GM21528 (cell line): ENCODE data around the gene MED27.

Experiments
- ATAC-seq: cut with Tn5 transposase; IDR thresholded peaks from one replicate; pipeline ENCODE4 v1.9.1; 2021; ENCODE audit warnings: mild to moderate bottlenecking, moderate library complexity; ENCODE audit not compliant: unreplicated experiment, low FRiP score

The MED27 gene

DNA sequence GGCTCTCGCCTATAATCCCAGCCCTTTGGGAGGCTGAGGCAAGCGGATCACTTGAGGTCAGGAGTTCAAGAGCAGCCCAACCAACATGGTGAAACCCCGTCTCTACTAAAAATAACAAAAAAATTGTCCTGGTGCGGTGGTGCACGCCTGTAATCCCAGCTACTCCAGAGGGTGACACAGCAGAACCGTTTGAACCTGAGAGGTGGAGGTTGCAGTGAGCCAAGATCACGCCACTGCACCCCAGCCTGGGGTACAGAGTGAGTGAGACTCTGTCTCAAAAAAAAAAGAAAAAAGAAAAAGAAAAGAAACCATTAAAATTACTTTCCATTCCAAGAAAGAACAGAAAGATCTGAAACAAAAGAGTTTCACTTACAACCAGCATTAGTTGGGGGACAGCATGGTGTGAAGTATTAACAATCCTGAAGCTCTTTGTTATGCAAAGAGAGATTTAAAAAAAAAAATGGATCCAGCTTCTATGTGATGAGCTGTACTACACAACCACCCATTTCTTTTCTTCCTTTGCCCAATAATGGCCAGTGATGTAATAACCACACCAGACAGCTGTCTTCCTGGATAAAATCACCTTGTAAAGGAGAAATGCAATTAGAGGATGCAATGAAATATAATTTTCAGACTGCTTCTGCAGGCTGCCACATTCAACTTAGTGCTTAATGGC lies 76.9 kb downstream of the MED27 start:
- no peak for ATAC-seq

GRCh38 chr9:132001567-132001966 lies 78.1 kb downstream of the MED27 start:
- no peak for ATAC-seq

GRCh38 chr9:132000659-132001058 lies 79.0 kb downstream of the MED27 start:
- no peak for ATAC-seq

- ATAC-seq: no peak
These were observed 79.7 kb downstream of the MED27 start for GRCh38 chr9:131999692-132000551.

DNA sequence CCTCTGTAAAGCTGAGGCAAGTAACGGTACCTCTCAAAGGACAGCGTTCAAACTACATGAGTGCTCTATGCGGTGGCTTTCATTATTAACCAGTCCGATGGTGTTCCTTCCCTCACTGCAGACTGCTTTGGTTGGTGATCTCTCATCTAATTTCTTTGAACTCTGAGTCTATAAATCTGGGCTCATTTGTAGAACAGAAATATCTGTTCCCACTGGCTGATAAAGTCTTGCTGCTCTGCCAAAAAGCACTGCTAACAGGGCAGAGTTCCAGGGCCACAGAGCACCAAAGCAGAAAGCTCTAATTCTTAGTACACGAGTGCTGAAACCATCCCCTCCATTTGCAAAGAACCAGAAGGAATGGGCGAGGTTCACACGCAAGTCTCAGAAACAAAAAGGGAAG lies 81.9 kb downstream of the MED27 start:
- no peak for ATAC-seq

GRCh38 chr9:131997076-131997475 lies 82.6 kb downstream of the MED27 start:
- ATAC-seq: no peak

DNA sequence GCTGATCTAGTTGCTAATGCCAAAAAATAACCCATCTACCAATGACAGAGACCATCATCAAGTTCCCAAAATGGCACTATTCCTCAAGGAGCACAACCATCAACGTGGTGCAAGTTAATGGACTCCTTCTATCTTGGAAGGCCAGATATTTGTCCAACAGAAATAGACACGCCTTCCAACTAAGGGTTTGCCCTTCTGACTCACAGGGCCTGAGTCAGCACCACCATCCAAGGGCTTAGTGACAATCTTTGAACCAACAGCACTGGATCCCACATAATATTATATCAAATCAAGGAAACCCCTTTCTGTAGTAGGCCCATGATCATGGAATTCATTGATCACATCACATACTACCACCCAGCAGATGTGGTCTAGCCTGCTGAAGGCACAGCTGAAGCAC lies 84.3 kb downstream of the MED27 start:
- ATAC-seq: no peak

DNA sequence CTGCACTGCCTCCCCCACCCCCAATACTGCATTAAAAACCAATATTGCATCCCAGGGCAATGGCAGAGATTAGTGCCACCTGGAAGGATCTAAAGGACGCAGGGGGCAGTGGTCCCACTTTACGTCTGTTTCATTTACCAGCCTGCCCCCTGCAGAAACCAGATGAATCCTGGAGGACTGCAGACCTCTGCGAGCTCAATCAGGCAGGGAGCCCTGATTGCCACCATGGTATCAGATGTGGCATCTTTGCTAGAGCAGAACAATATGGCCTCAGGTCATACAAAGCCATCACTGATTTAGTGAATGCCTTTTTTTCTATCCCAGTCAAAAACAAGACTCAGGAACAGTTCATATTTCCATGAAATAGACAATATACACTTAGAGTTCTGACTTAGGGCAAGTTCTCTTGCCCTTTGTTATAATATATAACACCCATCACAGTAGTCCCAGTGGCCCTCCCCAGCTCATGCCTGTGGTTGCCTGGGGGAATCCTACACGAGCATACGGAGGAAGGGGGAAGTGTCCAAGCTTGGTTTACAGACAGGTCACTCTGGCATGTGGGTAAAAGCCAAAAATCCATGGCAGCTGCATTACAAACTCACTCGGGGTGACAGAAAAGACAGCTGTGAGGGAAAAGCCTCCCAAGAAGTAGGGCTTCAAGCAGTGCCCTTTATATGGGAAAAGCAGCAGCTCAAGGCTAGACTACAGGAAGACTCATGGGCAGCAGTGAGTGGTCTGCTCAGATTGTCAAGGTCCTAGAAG lies 85.1 kb downstream of the MED27 start:
- no peak for ATAC-seq

GRCh38 chr9:131992906-131993657 lies 86.6 kb downstream of the MED27 start:
- ATAC-seq: no peak

DNA sequence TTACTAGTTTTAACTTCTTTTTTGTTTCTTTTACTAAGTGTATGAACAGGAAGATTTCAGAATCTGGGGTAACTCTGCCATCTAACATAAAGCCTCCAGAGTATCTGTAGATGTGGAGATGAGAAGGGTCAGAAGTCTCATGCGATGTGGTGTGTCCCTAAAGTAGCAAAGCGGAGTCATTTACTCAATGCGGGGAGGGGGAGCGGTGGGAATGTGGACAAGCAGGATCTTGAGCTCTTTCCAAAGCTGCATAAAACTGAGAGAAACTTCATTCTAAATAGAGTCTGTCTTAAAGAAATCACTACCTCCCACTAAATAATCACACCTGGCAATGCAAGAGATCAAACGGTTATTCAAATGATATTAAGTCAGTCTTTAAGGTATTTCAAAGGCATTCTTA lies 92.4 kb downstream of the MED27 start:
- ATAC-seq: no peak

- ATAC-seq: no peak
These were observed 93.1 kb downstream of the MED27 start for GRCh38 chr9:131986576-131986975.

DNA sequence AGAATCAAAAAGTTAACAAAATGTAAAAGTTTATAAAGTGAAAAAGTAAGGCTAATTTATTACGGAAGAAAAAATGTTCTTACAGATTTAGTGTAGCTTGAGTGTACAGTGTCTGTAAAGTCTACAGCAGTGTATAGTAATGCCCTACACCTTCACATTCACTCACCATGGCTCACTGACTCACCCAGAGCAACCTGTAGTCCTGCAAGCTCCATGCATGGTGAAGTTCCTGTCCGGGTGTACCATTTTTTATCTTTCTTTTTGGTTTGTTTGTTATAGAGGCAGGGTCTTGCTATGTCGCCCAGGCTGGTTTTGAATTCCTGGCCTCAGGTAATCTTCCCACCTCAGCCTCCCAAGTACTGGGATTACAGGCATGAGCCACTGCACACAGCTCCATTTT lies 93.6 kb downstream of the MED27 start:
- ATAC-seq: no peak

DNA sequence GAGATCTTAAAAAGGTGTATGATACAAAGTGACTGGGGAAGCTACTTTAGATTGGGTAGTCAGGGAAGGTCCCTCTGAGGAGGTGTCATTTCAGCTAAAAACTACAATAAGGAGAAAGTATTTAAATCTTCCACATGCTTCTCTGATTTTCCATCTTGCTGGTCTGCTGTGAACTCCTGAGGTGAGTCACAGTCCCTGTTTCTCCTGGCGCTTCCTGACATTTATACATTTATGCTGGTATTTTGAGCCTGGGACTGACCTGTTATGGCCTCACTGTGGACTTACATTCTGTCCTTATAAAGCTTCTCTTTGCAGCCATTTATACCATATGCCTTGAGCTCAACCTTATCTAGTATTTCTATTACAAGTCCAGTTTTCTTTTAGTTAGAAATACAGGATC lies 95.1 kb downstream of the MED27 start:
- no peak for ATAC-seq

DNA sequence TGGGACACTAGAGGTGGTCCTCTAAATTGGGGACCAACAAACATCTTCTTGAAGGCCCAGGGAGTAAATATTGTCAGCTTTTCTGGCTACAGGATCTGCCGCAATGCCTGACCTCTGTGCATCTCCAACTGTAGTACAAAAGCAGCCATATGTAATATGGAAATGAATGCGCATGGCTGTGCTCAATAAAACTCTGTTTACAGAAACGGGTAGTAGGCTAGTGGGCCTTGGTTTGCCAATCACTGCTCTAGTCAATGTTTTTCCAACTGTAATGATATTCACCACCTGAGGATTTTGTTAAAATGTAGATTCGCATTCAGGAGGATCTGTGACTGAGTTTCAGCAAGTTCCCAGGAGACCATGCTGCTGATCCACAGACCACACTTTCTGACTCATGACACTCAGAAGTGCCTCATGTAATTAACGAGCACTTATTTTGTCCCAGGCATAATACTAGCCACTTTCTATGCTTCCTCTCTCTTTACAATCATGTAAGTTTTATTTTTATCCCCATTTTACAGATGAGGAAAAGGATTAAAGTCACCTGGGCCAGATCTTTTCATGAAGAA lies 96.9 kb downstream of the MED27 start:
- no peak for ATAC-seq

DNA sequence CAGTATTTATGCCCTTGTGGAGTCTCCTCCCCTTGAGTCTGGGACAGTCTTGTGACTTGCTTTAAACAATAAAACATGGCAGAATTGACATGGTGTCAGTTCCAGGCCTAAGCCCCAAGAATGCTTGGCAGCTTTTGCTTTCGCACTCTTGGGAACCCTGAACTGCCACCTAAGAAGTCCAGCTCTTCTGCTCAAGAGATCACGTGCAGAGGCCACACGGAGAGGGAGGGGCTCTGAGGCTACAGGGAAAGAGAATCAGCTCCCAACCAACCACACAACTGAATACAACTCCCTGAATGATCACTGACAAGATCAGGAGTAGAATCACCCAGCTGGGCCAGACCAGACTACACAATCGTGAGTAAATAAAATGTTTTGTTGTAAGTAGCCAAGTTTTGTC lies 97.6 kb downstream of the MED27 start:
- ATAC-seq: no peak

GRCh38 chr9:131981116-131981776 lies 98.4 kb downstream of the MED27 start:
- no peak for ATAC-seq

DNA sequence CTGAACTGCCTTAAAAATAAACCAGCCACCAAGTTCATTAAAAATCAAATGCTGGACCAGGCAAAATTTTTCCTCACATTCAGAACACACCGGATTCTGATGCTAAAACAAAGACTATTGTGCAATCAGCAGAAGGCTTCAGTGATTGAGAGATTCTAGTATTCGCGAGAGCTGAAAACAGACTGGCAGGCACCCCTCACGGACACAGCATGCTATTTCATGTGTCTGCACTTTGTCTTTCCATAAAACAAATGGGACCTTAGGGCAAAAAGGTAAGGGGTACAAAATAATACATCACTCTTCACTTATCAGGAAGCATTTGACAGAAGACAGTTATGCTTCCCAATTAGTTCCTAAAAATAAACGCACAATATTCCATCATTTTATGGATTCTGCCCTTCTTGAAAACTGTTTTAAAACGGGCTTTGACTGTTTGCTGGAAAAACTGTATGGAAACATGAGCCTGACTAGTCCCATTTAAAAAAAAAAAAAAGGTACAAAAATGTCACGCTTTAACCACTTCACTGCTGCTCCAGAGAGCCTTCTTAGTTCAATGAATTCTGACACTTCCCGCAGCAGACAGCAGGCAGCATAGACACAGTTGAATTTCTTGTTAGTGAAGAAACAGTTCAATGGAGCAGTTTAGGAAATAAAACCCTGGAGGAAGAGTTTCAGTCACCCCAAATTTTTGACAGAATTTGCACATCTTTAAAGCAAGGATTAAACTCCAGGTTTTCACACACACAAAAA lies 99.2 kb downstream of the MED27 start:
- ATAC-seq: no peak

DNA sequence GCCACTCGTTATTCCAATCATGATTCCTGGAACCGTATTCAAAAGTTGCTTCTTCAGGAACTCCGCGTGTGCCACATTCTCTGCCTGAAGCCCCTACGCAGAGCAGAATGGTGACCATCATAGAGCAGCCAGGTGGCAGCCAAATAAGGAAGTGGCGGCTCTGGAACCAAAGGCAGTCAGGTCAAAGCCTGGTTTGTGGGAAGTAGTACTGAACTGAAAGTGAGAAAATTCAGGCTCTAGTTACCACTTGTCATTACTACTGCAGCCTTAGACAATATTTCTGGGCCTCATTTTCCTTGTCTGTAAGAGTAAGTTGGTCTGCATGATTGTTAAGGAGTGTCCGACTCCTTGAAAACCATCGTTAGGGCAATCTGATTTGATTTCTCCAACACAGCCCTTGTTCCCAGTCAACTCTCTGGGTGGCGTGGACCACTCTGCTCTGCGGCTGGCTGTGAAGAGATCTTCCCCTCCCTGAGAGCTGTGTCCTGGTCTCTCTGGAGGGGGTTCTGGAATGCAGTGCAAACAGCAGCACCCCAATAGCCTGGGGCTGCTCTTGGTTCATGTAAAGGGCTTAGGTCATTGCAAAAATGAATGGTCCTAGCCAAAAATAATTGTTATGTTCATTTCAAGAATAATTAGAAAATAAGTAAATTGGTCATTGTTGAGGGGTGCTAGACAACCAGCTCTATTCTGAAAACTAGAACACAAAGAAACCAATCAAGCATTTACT lies 102.4 kb downstream of the MED27 start:
- no peak for ATAC-seq
